Measurements from ENCODE around the gene NUP85.
"Not testable (repeated sequence)": the region's sequence is repeated elsewhere in the genome, so short reads cannot be mapped to it uniquely, and the experiment has no call there.

The NUP85 gene

GRCh38 chr17:75199886-75200618 is 5.4 kb upstream of the NUP85 start:
- DNase-seq (ENCODE audit: low spot score) = no peak

DNA sequence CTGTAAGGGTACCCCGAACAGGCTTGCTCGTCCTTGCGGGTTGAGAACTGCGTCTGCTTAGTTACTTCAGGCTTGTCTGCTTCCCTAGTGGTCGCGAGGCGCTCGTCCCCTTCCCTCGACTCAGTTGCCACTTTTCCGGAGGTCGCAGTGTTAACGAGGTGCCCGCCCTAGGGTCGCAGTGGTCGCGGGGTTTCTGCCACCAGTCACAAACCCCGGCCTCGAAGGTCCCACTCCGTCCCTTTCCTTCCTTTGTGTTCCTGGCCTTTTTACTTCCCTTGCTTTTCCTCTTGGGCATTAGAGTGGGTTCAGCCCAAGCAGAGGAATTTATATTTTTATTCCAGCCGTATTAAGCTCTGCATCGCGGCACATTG is 299 bp downstream of the NUP85 start:
- no peak for DNase-seq (ENCODE audit: low spot score)

DNA sequence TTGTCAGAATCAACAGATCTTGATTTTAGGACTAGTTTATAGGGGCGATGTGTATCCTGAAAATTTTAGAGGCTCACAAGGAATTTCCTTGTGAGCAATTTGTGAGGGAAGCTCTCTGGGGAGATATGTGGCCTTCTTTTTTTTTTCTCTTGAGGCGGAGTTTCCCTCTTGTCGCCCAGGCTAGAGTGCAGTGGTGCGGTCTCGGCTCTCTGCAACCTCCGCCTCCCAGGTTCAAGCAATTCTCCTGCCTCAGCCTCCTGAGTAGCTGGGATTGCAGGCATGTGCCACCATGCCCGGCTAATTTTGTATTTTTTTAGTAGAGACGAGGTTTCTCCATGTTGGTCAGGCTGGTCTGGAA is 1.6 kb downstream of the NUP85 start:
- DNase-seq (ENCODE audit: low spot score) = not testable (repeated sequence)

GRCh38 chr17:75207760-75208159 is 2.3 kb downstream of the NUP85 start:
- no peak for DNase-seq (ENCODE audit: low spot score)

GRCh38 chr17:75208161-75208560 is 2.7 kb downstream of the NUP85 start:
- DNase-seq (ENCODE audit: low spot score) = no peak

GRCh38 chr17:75209061-75209460 is 3.6 kb downstream of the NUP85 start:
- DNase-seq (ENCODE audit: low spot score) = no peak

DNA sequence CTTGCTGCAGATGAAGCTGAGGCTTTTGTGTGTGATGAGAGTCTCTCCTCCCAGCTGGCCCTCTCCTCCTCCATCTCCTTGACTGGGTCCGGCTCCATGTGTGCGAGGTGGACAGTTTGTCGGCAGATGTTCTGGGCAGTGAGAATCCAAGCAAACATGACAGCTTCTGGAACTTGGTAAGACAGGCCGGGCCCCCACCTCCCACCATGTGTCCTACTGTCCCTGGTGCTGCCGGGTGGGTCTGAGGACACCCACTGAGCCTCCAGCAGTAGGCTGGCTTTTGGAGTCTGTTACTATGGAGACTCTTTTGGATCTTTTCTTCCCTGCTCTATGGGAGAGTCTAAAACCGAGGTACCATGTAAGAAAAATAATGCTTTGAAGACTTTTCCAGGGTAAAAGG is 12.7 kb downstream of the NUP85 start:
- no peak for DNase-seq (ENCODE audit: low spot score)

DNA sequence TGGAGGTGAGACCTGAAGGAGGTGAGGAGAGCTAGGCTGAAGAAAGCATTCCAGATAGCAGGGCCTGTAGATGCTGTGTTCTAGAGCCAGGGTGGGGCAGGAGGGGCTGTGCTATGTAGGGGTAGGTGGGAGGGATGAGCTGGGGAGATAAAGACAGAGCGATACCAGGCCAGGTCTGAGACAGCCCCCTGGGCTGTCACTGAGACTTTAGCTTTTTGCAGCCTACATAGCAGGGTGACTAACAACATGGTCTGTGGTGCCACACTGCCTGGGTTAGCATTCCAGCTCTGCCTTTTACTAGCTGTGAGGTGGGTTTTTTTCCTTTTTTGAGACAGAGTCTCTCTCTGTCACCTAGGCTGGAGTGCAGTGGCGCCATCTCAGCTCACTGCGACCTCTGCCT is 14.3 kb downstream of the NUP85 start:
- DNase-seq (ENCODE audit: low spot score) = no peak

- DNase-seq (ENCODE audit: low spot score) = no peak
Measured at GRCh38 chr17:75225016-75225415, 19.5 kb downstream of the NUP85 start.

DNA sequence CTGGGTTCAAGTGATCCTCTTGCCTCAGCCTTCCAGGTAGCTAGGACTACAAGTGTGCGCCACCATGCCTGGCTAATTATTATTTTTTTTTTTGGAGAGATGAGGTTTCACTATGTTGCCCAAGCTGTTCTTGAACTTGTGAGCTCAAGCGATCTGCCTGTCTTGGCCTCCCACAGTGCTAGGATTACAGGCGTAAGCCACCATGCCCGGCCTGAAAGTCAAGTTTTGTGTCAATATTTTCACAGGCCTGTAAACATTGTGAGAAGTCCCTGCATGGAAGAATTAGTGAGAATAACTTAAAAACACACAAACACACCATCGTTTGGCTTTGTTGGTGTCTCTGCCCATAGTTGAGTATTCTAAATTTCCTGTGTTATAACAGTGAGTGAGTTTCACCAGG is 22.2 kb downstream of the NUP85 start:
- DNase-seq (ENCODE audit: low spot score) = no peak

GRCh38 chr17:75228305-75228704 is 22.8 kb downstream of the NUP85 start:
- DNase-seq (ENCODE audit: low spot score) = no peak

- DNase-seq (ENCODE audit: low spot score) = no peak
Measured at GRCh38 chr17:75228847-75229246, 23.4 kb downstream of the NUP85 start.

- no peak for DNase-seq (ENCODE audit: low spot score)
Measured at GRCh38 chr17:75231071-75231470, 25.6 kb downstream of the NUP85 start.

DNA sequence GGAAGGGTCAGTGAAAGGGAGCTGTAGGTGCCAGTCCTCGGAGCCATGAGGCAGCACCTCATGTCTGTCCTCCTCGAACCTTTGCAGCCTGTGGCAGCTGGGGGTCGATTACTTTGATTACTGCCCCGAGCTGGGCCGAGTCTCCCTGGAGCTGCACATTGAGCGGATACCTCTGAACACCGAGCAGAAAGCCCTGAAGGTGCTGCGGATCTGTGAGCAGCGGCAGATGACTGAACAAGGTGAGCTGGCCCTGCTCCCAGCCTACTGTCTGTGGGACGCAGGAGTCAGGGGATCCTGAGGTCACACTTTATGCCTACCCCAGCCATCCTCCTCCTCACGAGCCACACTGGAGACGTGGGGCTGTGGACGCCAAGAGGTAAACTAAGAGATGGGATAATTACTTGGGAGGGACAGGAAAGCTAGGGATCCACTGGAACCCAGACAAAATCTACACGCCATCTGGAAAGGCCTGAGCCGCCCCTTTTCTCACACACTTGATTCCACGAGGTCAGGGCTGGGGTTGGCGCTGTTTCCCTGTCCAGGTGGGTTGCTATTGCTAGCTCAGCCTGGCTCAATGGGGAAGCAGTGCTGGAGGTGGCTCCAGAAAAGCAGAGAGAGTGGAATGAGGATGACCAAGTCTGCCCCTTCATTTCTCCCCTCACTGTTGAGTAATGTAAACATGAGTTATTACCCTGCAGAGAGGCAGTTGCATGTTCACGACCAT is 26.4 kb downstream of the NUP85 start:
- no peak for DNase-seq (ENCODE audit: low spot score)

DNA sequence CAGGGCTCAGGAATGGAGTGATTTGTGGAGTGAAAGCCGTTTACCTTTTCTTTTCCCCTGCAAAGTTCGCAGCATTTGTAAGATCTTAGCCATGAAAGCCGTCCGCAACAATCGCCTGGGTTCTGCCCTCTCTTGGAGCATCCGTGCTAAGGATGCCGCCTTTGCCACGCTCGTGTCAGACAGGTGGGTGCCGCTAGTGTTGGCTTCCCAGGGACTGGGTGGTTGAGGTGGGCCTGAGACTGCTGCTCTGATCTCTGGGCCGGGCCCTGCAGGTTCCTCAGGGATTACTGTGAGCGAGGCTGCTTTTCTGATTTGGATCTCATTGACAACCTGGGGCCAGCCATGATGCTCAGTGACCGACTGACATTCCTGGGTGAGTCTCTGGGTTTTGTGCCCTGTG is 27.3 kb downstream of the NUP85 start:
- DNase-seq (ENCODE audit: low spot score) = no peak

GRCh38 chr17:75237100-75238014 is 31.9 kb downstream of the NUP85 start:
- no peak for DNase-seq (ENCODE audit: low spot score)

DNA sequence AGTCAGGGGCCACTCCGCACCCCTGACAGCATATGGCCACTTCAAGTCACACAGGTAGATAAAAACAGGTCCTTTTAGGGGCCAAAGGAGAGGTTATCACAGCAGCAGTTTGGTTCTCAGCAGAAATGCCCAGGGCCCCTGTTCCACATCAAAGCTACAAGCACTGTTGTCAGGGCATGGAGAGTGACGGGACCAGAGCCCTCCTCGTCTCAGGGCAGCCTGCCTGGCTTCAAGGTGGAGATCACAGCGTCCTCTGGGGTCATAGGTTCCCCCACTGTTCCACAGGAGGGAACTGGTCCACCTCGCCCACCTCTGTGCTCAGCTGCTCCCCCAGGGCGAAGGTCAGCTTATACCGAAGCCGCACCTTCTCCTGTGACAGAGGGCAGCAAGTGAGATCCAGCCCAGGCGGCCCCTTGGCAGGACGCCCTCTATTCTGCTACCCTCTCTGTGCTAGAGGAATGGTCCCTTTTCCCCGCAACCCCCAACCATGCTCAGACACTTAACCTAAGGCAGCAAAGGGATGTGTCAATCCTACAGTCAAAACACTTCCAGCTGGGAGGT is 32.6 kb downstream of the NUP85 start:
- DNase-seq (ENCODE audit: low spot score) = no peak

- DNase-seq (ENCODE audit: low spot score) = peak; percentile 92
Measured at GRCh38 chr17:75238684-75239191, 33.3 kb downstream of the NUP85 start.

GRCh38 chr17:75239214-75239613 is 33.7 kb downstream of the NUP85 start:
- DNase-seq (ENCODE audit: low spot score) = no peak

DNA sequence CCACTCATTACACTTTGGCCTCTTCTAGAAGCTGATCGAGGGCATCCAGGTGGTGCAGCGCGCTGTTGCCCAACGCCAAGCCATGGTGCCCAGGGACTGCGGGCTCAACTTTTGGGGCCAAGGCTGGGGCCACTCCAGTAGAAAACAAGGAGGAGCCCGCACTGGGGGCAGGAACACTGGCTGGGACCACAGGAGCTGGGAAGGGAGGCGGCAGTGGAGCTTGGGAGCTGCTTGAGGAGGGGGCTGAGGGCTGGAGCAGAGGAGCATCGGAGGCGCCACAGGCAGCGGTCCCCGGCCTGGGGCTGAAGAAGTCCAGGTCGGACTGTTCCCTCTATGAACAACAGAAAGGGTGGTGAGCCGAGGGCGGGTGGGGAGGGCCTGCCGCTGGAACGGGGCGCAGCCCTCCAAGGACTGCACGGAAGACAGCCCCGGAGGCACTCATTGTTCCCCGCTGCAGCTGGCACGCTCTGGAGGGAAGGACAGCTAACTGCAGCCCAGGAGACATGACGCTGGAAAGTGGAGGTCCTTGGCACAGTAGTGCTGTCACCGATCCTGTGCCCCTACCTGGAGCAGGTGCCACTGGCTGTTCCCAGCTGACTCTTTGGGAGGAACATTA is 34.4 kb downstream of the NUP85 start:
- DNase-seq (ENCODE audit: low spot score) = no peak

GRCh38 chr17:75240394-75241142 is 35.1 kb downstream of the NUP85 start:
- DNase-seq (ENCODE audit: low spot score) = peak; percentile 90

Measured in D341Med (cell line).